A204.1 (cell line): Measurements from ENCODE around the gene C11orf21.

ENCODE experiments used
- FAIRE-seq: peaks from 2 replicates; lab custom pipeline; 2012; peaks lifted over from hg19 to GRCh38; lab: Jason Lieb, UNC

C11orf21 gene

GRCh38 chr11:2320568-2321310 is 19.0 kb upstream of the C11orf21 start:
- no peak for FAIRE-seq

GRCh38 chr11:2319791-2320472 is 18.2 kb upstream of the C11orf21 start:
- no peak for FAIRE-seq

- FAIRE-seq = no peak
These were observed 17.0 kb upstream of the C11orf21 start for GRCh38 chr11:2318707-2319106.

- FAIRE-seq = no peak
These were observed 16.4 kb upstream of the C11orf21 start for GRCh38 chr11:2318123-2318522.

DNA sequence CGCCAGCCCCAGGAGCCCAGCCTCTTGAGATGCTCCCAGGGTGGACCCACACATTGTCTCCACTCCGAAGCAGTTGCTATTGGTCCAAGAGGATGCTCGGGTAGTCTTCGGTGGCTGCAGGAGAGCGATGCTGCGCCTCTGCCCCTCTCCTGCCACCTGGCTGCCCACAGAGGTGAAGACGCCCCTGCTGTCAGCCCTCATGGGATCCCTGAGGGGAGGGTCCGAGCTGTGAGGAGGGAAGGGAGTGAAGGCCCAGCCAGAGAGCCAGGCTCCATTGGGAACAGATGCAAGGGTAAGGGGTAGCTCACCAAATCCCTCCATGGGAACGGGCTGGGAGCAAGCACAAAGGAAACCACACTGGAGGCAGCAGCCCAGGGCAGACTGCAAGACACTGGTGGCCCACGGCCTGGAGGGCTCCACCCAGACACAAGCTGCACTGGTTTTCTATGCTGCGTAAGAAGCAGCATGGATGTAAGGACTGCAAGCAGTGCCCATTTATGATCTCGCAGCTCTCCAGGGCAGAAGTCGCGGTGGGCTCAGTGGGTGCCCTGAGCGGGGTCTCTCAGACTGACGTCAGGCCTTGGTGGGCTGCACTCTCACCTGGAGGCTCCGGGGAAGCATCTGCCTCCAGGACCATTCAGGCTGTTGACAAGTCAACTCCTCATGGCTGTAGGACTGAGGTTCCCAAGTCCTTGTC is 15.8 kb upstream of the C11orf21 start:
- FAIRE-seq = no peak

GRCh38 chr11:2316963-2317244 is 15.2 kb upstream of the C11orf21 start:
- no peak for FAIRE-seq

DNA sequence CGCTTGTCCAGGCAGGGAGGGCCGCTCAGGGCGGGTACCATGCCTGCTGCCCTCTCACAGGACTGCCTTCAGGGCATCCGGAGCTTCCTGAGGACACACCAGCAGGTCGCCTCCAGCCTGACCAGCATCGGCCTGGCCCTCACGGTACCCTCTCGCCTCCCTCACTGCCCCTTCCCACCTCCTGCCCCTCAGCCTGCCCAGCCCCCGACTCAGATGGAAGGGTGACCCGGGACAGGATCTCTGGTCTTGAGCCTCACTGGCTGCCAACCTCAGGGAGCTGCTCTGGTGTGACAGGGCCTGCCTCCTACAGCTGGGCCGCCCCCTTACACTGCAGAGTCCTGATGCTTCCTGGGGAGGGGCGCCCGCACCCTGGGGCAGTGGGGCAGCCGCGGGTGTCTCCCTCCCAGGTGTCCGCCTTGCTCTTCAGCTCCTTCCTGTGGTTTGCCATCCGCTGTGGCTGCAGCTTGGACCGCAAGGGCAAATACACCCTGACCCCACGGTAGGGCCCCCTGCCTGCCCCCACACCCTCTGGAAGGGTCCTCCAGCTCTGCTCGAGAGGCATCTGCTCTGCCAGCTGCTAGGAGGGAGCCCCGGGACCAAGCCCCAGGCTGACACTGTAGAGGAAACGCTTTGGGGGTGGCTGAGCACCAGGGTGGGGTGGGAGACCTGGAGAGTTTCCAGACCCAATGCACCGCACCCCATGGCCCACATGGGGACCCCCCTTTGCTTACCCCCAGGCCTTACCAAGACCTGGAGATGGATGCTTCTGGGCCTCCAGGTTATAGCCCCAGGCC is 14.6 kb upstream of the C11orf21 start:
- no peak for FAIRE-seq

DNA sequence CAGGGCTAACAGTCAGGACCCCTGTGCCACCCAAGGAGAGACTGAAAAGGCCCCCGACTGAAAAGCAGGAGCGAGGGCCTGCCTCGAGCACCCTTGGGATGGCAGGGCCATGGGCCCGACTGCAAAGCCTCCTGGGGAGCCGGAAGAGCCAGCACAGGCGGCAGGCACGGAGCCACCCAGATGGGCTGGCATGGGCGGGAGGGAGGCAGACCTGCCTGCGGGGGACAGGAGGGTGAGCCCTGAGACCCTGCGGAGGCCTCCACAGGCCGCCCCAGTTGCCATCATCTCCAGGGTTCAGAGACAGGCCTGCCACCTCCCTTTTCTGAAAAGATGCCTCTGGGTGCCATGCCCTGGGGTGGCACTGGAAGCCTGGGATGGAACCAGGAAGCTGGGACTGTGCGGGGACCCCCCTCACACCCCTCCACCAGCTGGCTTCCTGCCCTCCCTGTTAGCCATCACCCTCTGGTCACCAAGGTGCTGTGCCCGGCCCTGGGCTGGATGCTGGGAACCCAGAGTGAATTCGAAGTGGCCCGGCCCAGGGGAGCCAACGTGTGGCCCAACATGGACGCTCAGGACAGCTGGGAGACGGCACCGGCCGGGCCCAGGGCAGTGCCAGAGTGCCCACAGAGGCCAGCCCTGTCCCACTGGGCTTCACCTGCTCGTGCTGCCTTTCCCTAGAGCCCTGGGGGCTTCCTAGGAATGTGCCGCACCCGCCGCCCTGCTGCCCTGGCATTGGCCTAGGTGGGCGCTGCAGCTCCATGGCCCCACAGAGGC is 13.9 kb upstream of the C11orf21 start:
- no peak for FAIRE-seq

DNA sequence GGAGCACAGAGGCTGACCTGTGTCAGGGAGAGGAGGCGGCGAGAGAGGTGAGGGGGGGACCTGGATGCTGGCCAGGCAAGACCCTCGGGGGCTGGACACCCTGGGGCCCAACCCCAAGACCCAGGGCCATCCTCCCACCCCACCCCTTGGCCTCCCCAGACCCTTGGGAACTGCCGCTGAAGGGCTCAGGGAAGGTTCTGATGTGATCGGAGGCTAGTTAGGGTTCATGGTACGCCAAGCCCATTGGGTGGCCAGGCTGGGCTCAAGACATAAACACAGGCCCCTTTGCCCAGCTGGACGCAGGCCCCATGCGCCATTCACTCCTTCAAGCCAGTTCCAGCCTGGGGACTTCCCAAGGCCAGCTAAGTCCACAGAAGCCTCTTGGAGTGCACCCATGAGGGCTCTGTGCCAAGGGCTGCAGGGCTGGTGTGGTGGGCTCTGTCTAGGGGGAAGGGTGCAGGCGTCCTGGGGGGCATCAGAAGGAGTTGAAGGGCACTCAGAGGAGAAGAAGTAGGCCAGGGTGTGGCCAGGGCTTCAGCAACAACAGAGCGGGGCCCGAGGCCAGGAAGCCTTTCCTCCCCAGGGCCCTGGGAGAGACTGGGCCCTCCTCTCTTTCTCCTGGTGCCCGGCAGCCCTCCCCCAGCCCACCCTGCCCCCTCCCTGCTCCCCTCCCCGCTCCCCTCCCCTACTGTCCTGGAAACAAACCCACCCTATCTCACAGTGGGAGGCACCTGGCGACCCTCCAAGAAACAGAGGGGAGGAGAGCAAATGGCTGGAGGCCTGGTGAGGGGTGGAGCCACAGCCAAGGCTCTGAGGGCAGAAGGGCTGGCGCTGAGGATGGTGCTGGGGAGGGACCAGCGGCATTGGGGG is 13.0 kb upstream of the C11orf21 start:
- FAIRE-seq = no peak

GRCh38 chr11:2314136-2314524 is 12.4 kb upstream of the C11orf21 start:
- FAIRE-seq = no peak

DNA sequence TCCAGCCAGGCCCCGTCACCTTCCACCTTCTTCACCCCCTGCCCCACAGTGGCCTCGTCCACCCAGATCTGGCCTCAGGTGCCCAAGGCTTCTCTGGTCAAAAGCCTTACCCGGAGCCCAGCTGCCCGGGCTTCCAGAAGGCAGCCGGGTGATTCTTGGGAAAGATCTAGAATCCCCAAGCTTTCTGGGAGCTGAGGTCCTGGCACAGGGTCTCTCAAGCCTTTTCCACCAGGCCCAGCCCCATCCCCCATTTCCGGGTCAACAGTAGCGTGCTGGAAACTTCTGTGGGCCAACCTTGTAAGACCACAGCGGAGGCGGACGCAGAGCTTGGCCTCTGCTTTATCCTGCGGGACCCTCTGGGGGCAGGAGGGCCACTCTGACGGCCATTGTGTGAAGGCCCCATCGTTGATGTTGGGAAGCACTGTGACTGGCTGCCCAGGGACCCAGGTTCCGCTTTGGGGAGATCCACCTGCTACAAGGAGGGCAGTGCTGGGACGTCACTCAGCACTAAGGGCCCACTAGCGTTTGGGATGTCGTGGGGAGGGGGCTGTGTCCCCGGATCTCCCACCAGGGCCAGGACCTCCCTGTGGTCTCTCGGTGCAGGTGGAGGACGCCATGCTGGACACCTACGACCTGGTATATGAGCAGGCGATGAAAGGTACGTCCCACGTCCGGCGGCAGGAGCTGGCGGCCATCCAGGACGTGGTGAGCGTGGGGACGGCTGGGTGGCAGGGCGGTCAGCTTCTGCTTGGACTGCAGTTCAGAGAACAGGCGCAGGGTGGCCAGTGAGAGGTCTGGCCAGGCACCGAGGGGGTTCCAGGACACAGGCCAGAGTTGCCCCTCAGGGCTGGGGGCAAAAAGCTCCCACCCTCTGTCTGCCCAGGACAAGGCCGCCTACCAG is 11.6 kb upstream of the C11orf21 start:
- no peak for FAIRE-seq

DNA sequence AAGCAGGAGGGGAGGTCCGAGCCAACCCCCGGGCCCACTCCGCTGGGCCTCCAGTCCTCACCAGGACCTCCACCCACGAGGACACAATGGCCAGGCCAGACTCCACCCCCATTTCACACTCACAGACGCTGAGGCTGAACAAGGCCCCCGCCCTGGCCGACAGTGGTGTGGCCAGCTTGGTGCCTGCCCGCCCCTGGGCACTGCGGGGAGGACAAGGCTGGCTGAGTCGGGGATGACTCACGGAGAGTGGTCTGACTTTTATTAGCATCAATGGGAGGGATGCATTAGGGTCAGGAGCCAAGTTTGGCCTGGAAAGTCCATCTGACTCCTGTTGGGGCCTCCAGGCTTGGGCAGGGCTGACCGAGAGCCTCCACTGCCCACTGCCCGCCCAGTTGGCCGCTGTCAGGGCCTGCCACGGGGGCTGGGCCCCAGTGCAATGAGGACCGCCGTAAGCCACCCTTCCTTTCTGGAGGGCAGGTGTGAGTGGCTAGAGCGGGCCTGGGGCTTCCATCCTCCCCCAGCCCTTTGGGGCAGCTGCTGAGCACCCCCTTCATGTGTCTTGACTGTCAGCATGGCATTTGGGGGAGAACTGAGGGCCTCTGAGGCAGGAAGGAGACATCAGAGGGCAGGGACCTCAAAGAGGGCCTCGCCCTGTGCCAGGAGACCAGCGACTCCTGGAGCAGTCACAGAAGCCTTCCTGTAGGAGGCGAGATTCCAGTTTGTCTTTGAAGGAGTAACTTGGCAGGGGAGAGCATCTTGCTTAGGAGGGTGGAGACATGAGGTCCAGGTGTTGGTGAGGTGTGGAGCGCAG is 10.7 kb upstream of the C11orf21 start:
- FAIRE-seq = no peak

GRCh38 chr11:2311353-2312133 is 9.8 kb upstream of the C11orf21 start:
- no peak for FAIRE-seq

DNA sequence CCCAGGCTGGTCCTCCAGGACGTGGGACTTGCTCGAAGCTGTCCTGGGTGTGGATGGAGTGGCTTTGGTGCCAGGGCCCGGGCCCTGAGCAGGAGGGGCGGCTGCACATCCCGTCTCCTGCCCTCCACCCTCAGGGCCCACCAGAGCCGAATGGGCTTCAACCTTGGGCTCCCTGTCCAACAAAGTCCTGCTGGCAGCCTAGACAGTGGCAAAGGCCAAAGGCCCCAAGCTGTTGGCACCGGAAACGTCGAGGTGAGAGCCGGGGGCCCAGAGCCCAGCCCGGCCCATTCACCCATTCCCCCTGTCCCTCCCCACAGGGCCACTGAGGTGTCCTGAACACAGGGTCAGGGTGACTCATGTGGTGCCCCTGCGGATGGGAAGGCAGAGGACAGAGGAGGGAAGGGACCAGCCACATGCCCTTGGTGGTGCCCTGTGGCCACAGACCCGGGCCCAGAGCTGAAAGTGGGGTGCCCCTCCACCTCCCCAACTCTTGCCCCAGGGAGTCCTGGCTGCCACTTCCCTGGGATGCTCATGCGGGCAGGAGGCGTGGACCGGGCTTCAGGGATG is 9.2 kb upstream of the C11orf21 start:
- FAIRE-seq = no peak

GRCh38 chr11:2310073-2310785 is 8.5 kb upstream of the C11orf21 start:
- no peak for FAIRE-seq

GRCh38 chr11:2309251-2310072 is 7.7 kb upstream of the C11orf21 start:
- no peak for FAIRE-seq
